Testis (tissue), 2 donors: Measurements from ENCODE around the gene ATP6V1B1.

Experiments
- POLR2A ChIP-seq: fragments of 450-650 bp; IDR thresholded peaks from one replicate; pipeline ENCODE4 v1.6.1; 2017; ENCODE audit warnings: antibody characterized with exemption, mild to moderate bottlenecking, moderate library complexity
- TF ChIP-seq, protein P1 (sequence below), 3 experiments: fragments of 450-650 bp in 2 of 3; fragments of 200-600 bp in 1 of 3; sonication (generic) in 1 of 3; IDR thresholded peaks; one replicate each; pipeline ENCODE4 v1.5.1; 2016 to 2019; ENCODE audit warnings: antibody characterized with exemption in 3 of 3, mild to moderate bottlenecking in 2 of 3, moderate library complexity in 1 of 3

DNA sequence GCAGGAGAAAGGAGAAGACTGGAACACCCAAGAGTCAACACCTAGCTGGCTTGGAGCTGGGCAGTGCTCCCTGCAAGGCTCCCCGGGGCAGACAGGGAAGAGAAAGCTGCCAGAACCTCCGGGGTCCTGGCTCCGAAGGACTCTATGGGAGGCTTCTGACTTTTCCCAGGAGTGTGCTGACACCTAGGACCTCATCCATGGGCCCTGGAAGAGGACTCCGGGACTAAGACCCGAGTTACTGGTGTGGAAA lies 37.8 kb upstream of the ATP6V1B1 start:
- TF ChIP-seq, protein P1, sequence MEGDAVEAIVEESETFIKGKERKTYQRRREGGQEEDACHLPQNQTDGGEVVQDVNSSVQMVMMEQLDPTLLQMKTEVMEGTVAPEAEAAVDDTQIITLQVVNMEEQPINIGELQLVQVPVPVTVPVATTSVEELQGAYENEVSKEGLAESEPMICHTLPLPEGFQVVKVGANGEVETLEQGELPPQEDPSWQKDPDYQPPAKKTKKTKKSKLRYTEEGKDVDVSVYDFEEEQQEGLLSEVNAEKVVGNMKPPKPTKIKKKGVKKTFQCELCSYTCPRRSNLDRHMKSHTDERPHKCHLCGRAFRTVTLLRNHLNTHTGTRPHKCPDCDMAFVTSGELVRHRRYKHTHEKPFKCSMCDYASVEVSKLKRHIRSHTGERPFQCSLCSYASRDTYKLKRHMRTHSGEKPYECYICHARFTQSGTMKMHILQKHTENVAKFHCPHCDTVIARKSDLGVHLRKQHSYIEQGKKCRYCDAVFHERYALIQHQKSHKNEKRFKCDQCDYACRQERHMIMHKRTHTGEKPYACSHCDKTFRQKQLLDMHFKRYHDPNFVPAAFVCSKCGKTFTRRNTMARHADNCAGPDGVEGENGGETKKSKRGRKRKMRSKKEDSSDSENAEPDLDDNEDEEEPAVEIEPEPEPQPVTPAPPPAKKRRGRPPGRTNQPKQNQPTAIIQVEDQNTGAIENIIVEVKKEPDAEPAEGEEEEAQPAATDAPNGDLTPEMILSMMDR (IDR thresholded peaks at IDR 0.05) = no peak
- TF ChIP-seq POLR2A = no peak
